Endothelial cell (in vitro differentiated cells): ENCODE data around the gene PUM1. TPM values are rescaled to one million over a fixed set of nuclear protein-coding genes. Genes with fewer than 3 reads are reported as not detected.

ENCODE experiments used
- DNase-seq: peaks from one replicate; pipeline ENCODE4 v3.0.0; 2021; ENCODE audit warnings: low spot score
- H3K27ac Mint-ChIP-seq: one replicate; pipeline ENCODE4 v1.8.0; 2021; ENCODE audit warnings: mixed read lengths, inconsistent platforms; ENCODE audit not compliant: unreplicated experiment
- H3K27me3 Mint-ChIP-seq: one replicate; pipeline ENCODE4 v1.8.0; 2021; ENCODE audit warnings: mild to moderate bottlenecking, moderate library complexity, mixed read lengths, inconsistent platforms; ENCODE audit not compliant: unreplicated experiment
- H3K36me3 Mint-ChIP-seq: one replicate; pipeline ENCODE4 v1.8.0; 2021; ENCODE audit warnings: mild to moderate bottlenecking, low read depth, mixed read lengths, inconsistent platforms; ENCODE audit not compliant: unreplicated experiment
- H3K4me1 Mint-ChIP-seq: one replicate; pipeline ENCODE4 v1.8.0; 2021; ENCODE audit warnings: mild to moderate bottlenecking, mixed read lengths, inconsistent platforms; ENCODE audit not compliant: unreplicated experiment
- H3K4me3 Mint-ChIP-seq: one replicate; pipeline ENCODE4 v1.8.0; 2021; ENCODE audit warnings: mild to moderate bottlenecking, mixed read lengths, inconsistent platforms; ENCODE audit not compliant: unreplicated experiment
- H3K9me3 Mint-ChIP-seq: one replicate; pipeline ENCODE4 v1.8.0; 2021; ENCODE audit warnings: mixed read lengths, inconsistent platforms; ENCODE audit not compliant: unreplicated experiment
- CTCF ChIP-seq: fragments of 200-600 bp; sonication (generic); IDR thresholded peaks from one replicate; pipeline ENCODE4 v1.5.0; 2021; ENCODE audit warnings: antibody characterized with exemption; ENCODE audit not compliant: unreplicated experiment
- total RNA-seq: library from RNA; stranded (reverse); fragmentation: NEBNext Ultra II Directional; extraction: Animal tissue kit (Norgen Biotek cat#: 25700); gene quantifications from one replicate; pipeline ENCODE4 v1.2.1, GENCODE V29; 2021; ENCODE audit not compliant: unreplicated experiment

Gene PUM1
- total RNA-seq, 1 donor from 2014 or later: 135 TPM

GRCh38 chr1:30903343-30904034 is 162.0 kb downstream of the PUM1 start:
- TF ChIP-seq CTCF: no peak
- H3K36me3 Mint-ChIP-seq: peaks cover 10% of the 10 kb centered on the region
- H3K9me3 Mint-ChIP-seq: no peaks in the 10 kb centered on the region
- no peak overlapping the region for H3K27ac Mint-ChIP-seq
- peaks cover 5% of the 10 kb centered on the region for H3K27me3 Mint-ChIP-seq
- DNase-seq: no peak
- H3K4me3 Mint-ChIP-seq: no peak overlapping the region
- H3K4me1 Mint-ChIP-seq: peaks cover 19% of the 10 kb centered on the region

- no peak for TF ChIP-seq CTCF
- no peak overlapping the region for H3K27ac Mint-ChIP-seq
- peaks cover 19% of the 10 kb centered on the region for H3K4me1 Mint-ChIP-seq
- H3K4me3 Mint-ChIP-seq: no peak overlapping the region
- H3K9me3 Mint-ChIP-seq: no peaks in the 10 kb centered on the region
- no peak for DNase-seq
- H3K27me3 Mint-ChIP-seq: peaks cover 7% of the 10 kb centered on the region
- peaks cover 11% of the 10 kb centered on the region for H3K36me3 Mint-ChIP-seq
Measured at GRCh38 chr1:30902593-30903290, 162.8 kb downstream of the PUM1 start.

- Mint-ChIP-seq H3K9me3 (no peaks in the 10 kb centered on the region), H3K27me3 (peaks cover 2% of the 10 kb centered on the region), H3K4me3 (no peak overlapping the region), H3K4me1 (peaks cover 12% of the 10 kb centered on the region), H3K27ac (no peak overlapping the region), H3K36me3 (peaks cover 8% of the 10 kb centered on the region)
- no peak for DNase-seq
- no peak for TF ChIP-seq CTCF
Measured at GRCh38 chr1:30901798-30902581, 163.5 kb downstream of the PUM1 start.

- no peak for TF ChIP-seq CTCF
- Mint-ChIP-seq H3K9me3 (no peaks in the 10 kb centered on the region), H3K36me3 (peaks cover 13% of the 10 kb centered on the region), H3K27me3 (peaks cover 6% of the 10 kb centered on the region), H3K4me3 (no peak overlapping the region), H3K27ac (no peak overlapping the region), H3K4me1 (peaks cover 17% of the 10 kb centered on the region)
- no peak for DNase-seq
Measured at GRCh38 chr1:30900931-30901560, 164.5 kb downstream of the PUM1 start.
